HTR-8/SVneo (cell line): ENCODE data around the gene VPS8.

Source experiments
- DNase-seq: peaks from one replicate; pipeline ENCODE4 v3.0.0; 2011; ENCODE audit warnings: low spot score, mixed read lengths; ENCODE audit not compliant: insufficient read length
- FAIRE-seq: peaks from 2 replicates; lab custom pipeline; 2011; peaks lifted over from hg19 to GRCh38; lab: Jason Lieb, UNC

VPS8 gene

GRCh38 chr3:184811999-184812661, at the start of gene VPS8:
TSS of gene VPS8 (plus strand) at chr3:184812166. CDS start at chr3:184824633, 12,467 bp downstream.
- FAIRE-seq (peak; percentile 93), DNase-seq (peak; percentile 96)

GRCh38 chr3:184764191-184764590, 47.8 kb upstream of the VPS8 start:
- DNase-seq (no peak), FAIRE-seq (no peak)

GRCh38 chr3:184765047-184765729, 46.8 kb upstream of the VPS8 start:
- no peak for DNase-seq
- no peak for FAIRE-seq

- FAIRE-seq, result no peak
- no peak for DNase-seq
These were observed 46.3 kb upstream of the VPS8 start for GRCh38 chr3:184765730-184766074.

GRCh38 chr3:184766555-184767261, 45.3 kb upstream of the VPS8 start:
- no peak for DNase-seq

GRCh38 chr3:184767377-184767776, 44.6 kb upstream of the VPS8 start:
- DNase-seq, result no peak
- FAIRE-seq, result no peak

More at GRCh38 chr3:184766555-184767261, 45.3 kb upstream of the VPS8 start:
- no peak for FAIRE-seq

GRCh38 chr3:184769382-184770170, 42.4 kb upstream of the VPS8 start:
- no peak for DNase-seq
- FAIRE-seq, result no peak

- peak; percentile 26 for FAIRE-seq
These were observed 41.4 kb upstream of the VPS8 start for GRCh38 chr3:184770541-184770940.

GRCh38 chr3:184771301-184772127, 40.5 kb upstream of the VPS8 start:
- FAIRE-seq, result no peak

More at GRCh38 chr3:184770541-184770940, 41.4 kb upstream of the VPS8 start:
- no peak for DNase-seq

GRCh38 chr3:184772667-184773272, 39.2 kb upstream of the VPS8 start:
- FAIRE-seq (no peak), DNase-seq (no peak)

More at GRCh38 chr3:184771301-184772127, 40.5 kb upstream of the VPS8 start:
- DNase-seq, result no peak

- no peak for FAIRE-seq
- DNase-seq, result no peak
These were observed 38.4 kb upstream of the VPS8 start for GRCh38 chr3:184773283-184774186.

- no peak for DNase-seq
- no peak for FAIRE-seq
These were observed 35.0 kb upstream of the VPS8 start for GRCh38 chr3:184776916-184777315.

- FAIRE-seq (peak; percentile 74), DNase-seq (peak; percentile 93)
These were observed 34.2 kb upstream of the VPS8 start for GRCh38 chr3:184777566-184778356.

- no peak for FAIRE-seq
- no peak for DNase-seq
These were observed 33.3 kb upstream of the VPS8 start for GRCh38 chr3:184778426-184779332.

- DNase-seq (no peak), FAIRE-seq (no peak)
These were observed 30.9 kb upstream of the VPS8 start for GRCh38 chr3:184780981-184781515.

- no peak for FAIRE-seq
- DNase-seq, result no peak
These were observed 30.2 kb upstream of the VPS8 start for GRCh38 chr3:184781801-184782200.
